Measurements from ENCODE around the gene SH3GLB1. TPM values are rescaled to one million over a fixed set of nuclear protein-coding genes. Genes with fewer than 3 reads are reported as not detected.

SH3GLB1 gene
- total RNA-seq, 2 experiments from 2014 or later = 17.7 to 37.5 TPM

- H3K27ac ChIP-seq (ENCODE audit: low read depth, low read length, poor library complexity, severe bottlenecking) = no peak overlapping the region
- H2AFZ ChIP-seq (ENCODE audit: low read length) = no peak overlapping the region
- no peaks in the 10 kb centered on the region for H3K9me2 ChIP-seq (ENCODE audit: insufficient read depth, low read length)
- DNase-seq (ENCODE audit: low spot score) = no peak
- intact Hi-C loops (cut with micrococcal nuclease; ENCODE audit: unreplicated experiment) = no loop called here
- H4K20me1 ChIP-seq (ENCODE audit: insufficient read depth, low read length) = no peaks in the 10 kb centered on the region
- H3K4me1 ChIP-seq (ENCODE audit: insufficient read depth, low read length, poor library complexity, severe bottlenecking) = no peaks in the 10 kb centered on the region
- TF ChIP-seq CTCF (conservative IDR thresholded peaks at IDR 0.05; ENCODE audit: low read length) (no peak), EZH2phosphoT487 (IDR thresholded peaks at IDR 0.05; ENCODE audit: borderline replicate concordance, low read depth, low read length) (no peak)
- peaks cover 81% of the 10 kb centered on the region for H3K36me3 ChIP-seq (ENCODE audit: insufficient read depth, low read length)
- H3K9me3 ChIP-seq (ENCODE audit: low read length) = no peaks in the 10 kb centered on the region
- no peaks in the 10 kb centered on the region for H3K79me2 ChIP-seq (ENCODE audit: insufficient read depth, low read depth, low read length)
- POLR2A ChIA-PET = interaction anchor here (0.7 to 1.4 kb wide), 3 partner anchors 12 to 547 kb away, joined by 3 to 4 read pairs (median 4); no protein-coding TSS in a partner anchor
- CTCF ChIA-PET (ENCODE audit: unreplicated experiment) = no interaction called here
- H3K4me2 ChIP-seq (ENCODE audit: low read length) = no peak overlapping the region
- BruUV-seq (replicated peaks) = no TSS peak
- H3K4me3 ChIP-seq (ENCODE audit: low read depth, low read length, poor library complexity, severe bottlenecking) = no peak overlapping the region
Measured at GRCh38 chr1:86733340-86733739, 29.0 kb downstream of the SH3GLB1 start.

- H3K36me3 ChIP-seq (ENCODE audit: insufficient read depth, low read length) = peaks cover 89% of the 10 kb centered on the region
- H3K27ac ChIP-seq (ENCODE audit: low read depth, low read length, poor library complexity, severe bottlenecking) = no peak overlapping the region
- no peak for TF ChIP-seq CTCF (conservative IDR thresholded peaks at IDR 0.05; ENCODE audit: low read length)
- no peak for TF ChIP-seq EZH2phosphoT487 (IDR thresholded peaks at IDR 0.05; ENCODE audit: borderline replicate concordance, low read depth, low read length)
- no peak overlapping the region for H2AFZ ChIP-seq (ENCODE audit: low read length)
- CTCF ChIA-PET (ENCODE audit: unreplicated experiment) = no interaction called here
- H3K4me2 ChIP-seq (ENCODE audit: low read length) = peak overlapping the region; percentile 37; the same call in 1 of the 2 replicates
- H3K79me2 ChIP-seq (ENCODE audit: insufficient read depth, low read depth, low read length) = no peaks in the 10 kb centered on the region
- peaks cover 7% of the 10 kb centered on the region for H3K4me1 ChIP-seq (ENCODE audit: insufficient read depth, low read length, poor library complexity, severe bottlenecking)
- peak; percentile 25 for DNase-seq (ENCODE audit: low spot score)
- BruUV-seq (replicated peaks) = no TSS peak
- POLR2A ChIA-PET = interaction anchor here (1.0 to 1.6 kb wide), 3 partner anchors 11 to 33 kb away, joined by 3 to 6 read pairs (median 4); no protein-coding TSS in a partner anchor
- H3K4me3 ChIP-seq (ENCODE audit: low read depth, low read length, poor library complexity, severe bottlenecking) = no peak overlapping the region
- H4K20me1 ChIP-seq (ENCODE audit: insufficient read depth, low read length) = no peaks in the 10 kb centered on the region
- no peaks in the 10 kb centered on the region for H3K9me3 ChIP-seq (ENCODE audit: low read length)
- intact Hi-C loops (cut with micrococcal nuclease; ENCODE audit: unreplicated experiment) = loop anchor here (5.0 kb wide), 1 partner anchor 238 kb away; no protein-coding TSS in a partner anchor
- H3K9me2 ChIP-seq (ENCODE audit: insufficient read depth, low read length) = no peaks in the 10 kb centered on the region
Measured at GRCh38 chr1:86739648-86740509, 35.5 kb downstream of the SH3GLB1 start.
